Caki2 (cell line): Measurements from ENCODE around the gene FAAP100. TPM values are rescaled to one million over a fixed set of nuclear protein-coding genes. Genes with fewer than 3 reads are reported as not detected.

Experiments
- DNase-seq: peaks from one replicate; pipeline ENCODE4 v3.0.0-alpha.2; 2015; ENCODE audit warnings: low read depth
- in situ Hi-C: cut with HindIII; loops from 2 replicates; pipeline ENCODE4 v1.10.0; 2016; ENCODE audit warnings: low sequenced_read_pairs, low pct_unique_long_range_greater_than_20kb, mixed read lengths
- total RNA-seq: library from RNA; depleted of rRNA; stranded (reverse); fragments of >200 nt; shearing (Covaris generic); gene quantifications from 2 replicates; pipeline ENCODE4 v1.2.3, GENCODE V29; 2014; ENCODE audit warnings: low replicate concordance

The FAAP100 gene
- total RNA-seq, 1 experiment from 2014 or later, result 41.5 TPM

- in situ Hi-C loops, result no loop called here
- DNase-seq, result no peak
Observed at GRCh38 chr17:81558115-81558468, 5.9 kb upstream of the FAAP100 start.

- in situ Hi-C loops, result no loop called here
- no peak for DNase-seq
Observed at GRCh38 chr17:81557276-81558114, 5.3 kb upstream of the FAAP100 start.

- in situ Hi-C loops, result no loop called here
- no peak for DNase-seq
Observed at GRCh38 chr17:81556863-81557262, 4.7 kb upstream of the FAAP100 start.

GRCh38 chr17:81556175-81556691, 4.1 kb upstream of the FAAP100 start:
- peak; percentile 66 for DNase-seq
- in situ Hi-C loops, result no loop called here

- in situ Hi-C loops, result no loop called here
- DNase-seq, result peak; percentile 69
Observed at GRCh38 chr17:81553616-81554181, 1.5 kb upstream of the FAAP100 start.

- in situ Hi-C loops, result no loop called here
- DNase-seq, result peak; percentile 90
Observed at GRCh38 chr17:81553018-81553615, 964 bp upstream of the FAAP100 start.

GRCh38 chr17:81551458-81552243, 502 bp downstream of the FAAP100 start:
- in situ Hi-C loops, result no loop called here
- no peak for DNase-seq

- in situ Hi-C loops, result no loop called here
Observed at GRCh38 chr17:81550830-81551457, 1.2 kb downstream of the FAAP100 start.

GRCh38 chr17:81550285-81550684, 1.9 kb downstream of the FAAP100 start:
- DNase-seq, result no peak
- in situ Hi-C loops, result no loop called here

More at GRCh38 chr17:81550830-81551457, 1.2 kb downstream of the FAAP100 start:
- DNase-seq, result no peak

GRCh38 chr17:81549826-81550225, 2.3 kb downstream of the FAAP100 start:
- in situ Hi-C loops, result no loop called here

GRCh38 chr17:81549031-81549557, 3.1 kb downstream of the FAAP100 start:
- no peak for DNase-seq
- in situ Hi-C loops, result no loop called here

More at GRCh38 chr17:81549826-81550225, 2.3 kb downstream of the FAAP100 start:
- no peak for DNase-seq

- no peak for DNase-seq
- in situ Hi-C loops, result no loop called here
Observed at GRCh38 chr17:81547614-81547982, 4.6 kb downstream of the FAAP100 start.

- DNase-seq, result no peak
- in situ Hi-C loops, result no loop called here
Observed at GRCh38 chr17:81546906-81547613, 5.1 kb downstream of the FAAP100 start.

GRCh38 chr17:81545160-81545949, 6.8 kb downstream of the FAAP100 start:
- in situ Hi-C loops, result no loop called here
- no peak for DNase-seq

GRCh38 chr17:81544281-81544974, 7.7 kb downstream of the FAAP100 start:
- no peak for DNase-seq
- in situ Hi-C loops, result no loop called here

GRCh38 chr17:81543756-81544155, 8.4 kb downstream of the FAAP100 start:
- DNase-seq, result no peak
- in situ Hi-C loops, result no loop called here
